Suppressor macrophage treated with lipopolysaccharide for 4 hours (primary cell): ENCODE results near the gene SLC22A5.
"Not testable (repeated sequence)": the region's sequence is repeated elsewhere in the genome, so short reads cannot be mapped to it uniquely, and the experiment has no call there.

Source experiments
- DNase-seq: peaks from one replicate; pipeline ENCODE4 v3.0.0-alpha.2; 2020

The SLC22A5 gene

DNA sequence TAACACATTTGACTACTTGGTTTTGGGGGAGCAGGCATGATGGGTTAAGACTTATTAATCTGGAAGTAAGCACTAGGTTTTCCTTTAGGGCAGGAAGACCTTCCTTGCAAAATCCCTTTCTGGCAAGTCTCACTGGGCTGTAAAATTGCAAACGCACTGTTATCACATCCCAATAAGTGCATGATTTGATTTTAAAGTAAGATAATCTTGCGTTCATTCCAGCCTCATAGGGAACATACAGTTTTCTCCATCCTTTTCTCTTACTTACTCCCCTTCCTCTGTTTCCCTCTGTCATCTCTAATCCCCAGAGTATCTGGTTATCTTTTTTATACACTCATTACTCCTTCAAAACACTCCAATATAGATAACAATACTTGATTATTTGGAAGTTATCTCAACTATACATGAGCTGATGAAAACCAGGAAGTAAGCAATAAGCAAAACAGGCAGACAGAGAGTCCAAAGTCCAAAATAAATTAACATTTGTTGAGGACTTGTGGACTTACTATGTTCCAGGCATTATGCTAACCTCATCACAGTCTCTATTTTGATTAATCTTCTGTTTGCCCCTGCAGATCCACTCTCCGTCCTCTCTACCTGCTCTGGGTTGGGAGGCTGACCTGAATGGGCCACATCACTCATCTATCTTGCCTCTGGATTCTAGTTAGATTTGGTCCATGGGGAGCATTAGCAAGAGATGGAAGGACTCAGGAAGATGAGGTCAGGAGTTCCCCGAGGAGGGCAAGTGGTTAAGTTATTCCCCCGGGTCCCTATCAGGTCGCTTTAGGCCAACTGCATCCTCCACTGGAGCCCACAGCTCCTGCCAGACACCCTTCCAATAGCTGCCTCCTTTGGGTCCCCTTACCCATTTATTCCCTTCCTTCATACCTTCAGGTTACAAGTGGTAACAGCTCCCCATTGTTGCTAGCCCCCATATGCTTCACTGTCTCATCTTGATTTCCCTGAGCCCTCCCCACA is 60.2 kb downstream of the SLC22A5 start:
- DNase-seq: no peak

- peak; percentile 43 for DNase-seq
These were observed 61.2 kb downstream of the SLC22A5 start for GRCh38 chr5:132430746-132431145.

GRCh38 chr5:132431632-132432031 is 62.1 kb downstream of the SLC22A5 start:
- peak; percentile 70 for DNase-seq

- no peak for DNase-seq
These were observed 63.6 kb downstream of the SLC22A5 start for GRCh38 chr5:132433141-132433540.

- DNase-seq: no peak
These were observed 65.1 kb downstream of the SLC22A5 start for GRCh38 chr5:132434416-132435286.

- no peak for DNase-seq
These were observed 65.9 kb downstream of the SLC22A5 start for GRCh38 chr5:132435447-132435846.

DNA sequence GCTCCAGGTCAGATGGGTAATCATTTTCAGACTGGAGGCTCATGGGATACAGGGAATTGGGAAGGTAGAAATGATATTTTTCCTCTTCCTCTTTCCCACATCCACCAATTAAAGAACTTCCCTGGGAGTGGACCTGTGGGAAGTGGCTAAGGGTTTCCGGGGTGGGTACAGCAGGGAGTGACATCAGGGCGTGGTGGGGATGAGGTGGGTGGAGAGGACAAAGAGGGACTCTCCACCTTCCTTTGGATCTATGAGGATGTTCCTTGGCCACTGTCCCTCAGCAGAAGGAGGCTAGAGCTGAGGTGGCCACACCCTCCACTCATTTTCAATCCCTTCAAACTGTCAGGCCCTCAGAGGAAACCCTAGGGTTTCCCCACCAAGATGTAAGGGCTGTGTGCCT is 66.4 kb downstream of the SLC22A5 start:
- peak; percentile 79 for DNase-seq

DNA sequence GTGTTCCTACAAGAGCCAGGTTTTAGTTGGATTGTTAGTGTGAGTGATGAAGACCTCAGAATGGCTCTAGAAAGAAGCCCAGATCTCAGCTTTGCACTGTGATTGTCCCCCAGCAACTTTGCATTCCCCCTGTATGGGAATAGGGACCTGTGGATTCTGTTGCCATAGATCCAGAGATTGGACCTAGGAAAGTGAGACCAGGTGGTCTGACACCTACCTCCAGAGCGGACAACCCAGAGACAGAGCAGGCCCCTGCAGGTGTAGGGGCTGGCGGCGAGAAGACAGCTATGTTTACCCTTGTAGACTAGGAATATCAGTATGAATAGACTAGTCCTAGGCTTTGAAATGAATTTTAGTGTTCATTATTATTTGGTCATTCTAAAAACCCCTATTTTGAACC is 67.4 kb downstream of the SLC22A5 start:
- DNase-seq: no peak

GRCh38 chr5:132437604-132438266 is 68.2 kb downstream of the SLC22A5 start:
- peak; percentile 96 for DNase-seq

DNA sequence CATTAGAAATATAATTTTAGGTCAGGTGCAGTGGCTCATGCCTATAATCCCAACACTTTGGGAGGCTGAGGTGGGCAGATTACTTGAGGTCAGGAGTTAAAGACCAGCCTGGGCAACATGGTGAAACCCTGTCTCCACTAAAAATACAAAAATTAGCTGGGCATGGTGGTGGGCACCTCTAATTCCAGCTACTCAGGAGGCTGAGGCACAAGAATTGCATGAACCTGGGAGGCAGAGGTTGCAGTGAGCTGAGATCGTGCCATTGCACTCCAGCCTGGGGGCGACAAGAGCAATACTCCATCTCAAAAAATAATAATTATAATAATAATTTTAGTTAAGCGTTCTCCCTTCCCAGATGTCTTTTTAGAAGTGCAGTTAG is 68.7 kb downstream of the SLC22A5 start:
- DNase-seq: not testable (repeated sequence)

DNA sequence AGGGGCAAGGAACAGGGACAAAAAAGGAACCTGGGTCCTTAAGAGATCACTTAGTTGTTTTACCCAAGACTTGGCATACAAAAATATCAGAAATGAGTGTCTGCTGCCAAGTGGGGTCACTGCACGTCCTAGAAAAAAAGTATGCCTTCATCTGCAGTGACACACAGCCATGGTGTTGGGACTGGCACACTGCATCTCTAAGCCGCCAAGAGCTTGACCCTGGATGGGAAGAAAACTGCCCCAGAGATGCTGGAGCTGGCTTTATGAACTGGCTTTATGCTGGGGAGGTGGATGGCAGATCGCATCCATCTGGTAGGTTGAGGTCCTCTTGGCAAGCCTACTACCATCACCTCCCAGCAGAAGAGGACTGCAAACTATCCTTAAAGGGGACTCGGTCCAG is 69.4 kb downstream of the SLC22A5 start:
- DNase-seq: peak; percentile 49

- peak; percentile 97 for DNase-seq
These were observed 70.1 kb downstream of the SLC22A5 start for GRCh38 chr5:132439521-132440089.

DNA sequence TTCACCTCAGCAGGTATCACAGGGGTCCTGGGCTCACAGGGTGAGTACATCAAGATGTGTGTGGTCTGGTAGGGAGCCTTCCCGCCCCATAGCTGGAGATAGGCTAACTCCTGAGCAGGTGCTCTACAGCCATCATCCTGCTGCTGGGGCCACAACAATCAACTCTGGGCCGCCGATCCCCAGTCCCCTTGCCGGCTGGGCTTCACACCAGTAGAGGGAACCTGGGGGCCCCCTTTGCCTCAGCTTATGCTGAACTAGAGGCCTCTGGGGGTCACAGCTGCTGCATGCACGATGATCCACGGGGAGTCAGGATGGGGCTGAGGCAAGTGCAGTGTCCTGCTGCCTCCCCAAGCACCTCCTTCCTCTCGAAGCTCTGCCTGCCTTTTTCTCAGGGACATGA is 74.6 kb downstream of the SLC22A5 start:
- no peak for DNase-seq
